Activated CD4-positive, CD25-positive, alpha-beta regulatory T cell treated with anti-CD3 and anti-CD28 coated beads, Interleukin-2, amount 50 U/mL, for 24 hours (primary cell): ENCODE measurements around the gene SYT7.
"Not testable (repeated sequence)": the region's sequence is repeated elsewhere in the genome, so short reads cannot be mapped to it uniquely, and the experiment has no call there.

Experiments
- ATAC-seq, 2 donors: fragments of 150-1000 bp; cut with Tn5 transposase; one replicate each; pipeline ENCODE4 v1.10.0; 2021; ENCODE audit warnings: mild to moderate bottlenecking in 1 of 2, moderate library complexity in 1 of 2

SYT7 gene

GRCh38 chr11:61496602-61497400, 84.1 kb downstream of the SYT7 start:
- no peak for ATAC-seq

- ATAC-seq, result no peak
Measured at GRCh38 chr11:61495801-61496601, 84.9 kb downstream of the SYT7 start.

GRCh38 chr11:61494381-61494961, 86.4 kb downstream of the SYT7 start:
- ATAC-seq, result no peak

- no peak for ATAC-seq
Measured at GRCh38 chr11:61491736-61492395, 89.0 kb downstream of the SYT7 start.

- no peak for ATAC-seq
Measured at GRCh38 chr11:61489833-61490721, 90.8 kb downstream of the SYT7 start.

- ATAC-seq, result no peak
Measured at GRCh38 chr11:61488651-61489291, 92.1 kb downstream of the SYT7 start.

GRCh38 chr11:61487342-61488025, 93.4 kb downstream of the SYT7 start:
- no peak for ATAC-seq

- no peak for ATAC-seq
Measured at GRCh38 chr11:61486779-61487178, 94.1 kb downstream of the SYT7 start.

GRCh38 chr11:61486011-61486620, 94.8 kb downstream of the SYT7 start:
- no peak for ATAC-seq

- ATAC-seq, result no peak
Measured at GRCh38 chr11:61485080-61485479, 95.8 kb downstream of the SYT7 start.

GRCh38 chr11:61484541-61484940, 96.3 kb downstream of the SYT7 start:
- no peak for ATAC-seq

GRCh38 chr11:61482513-61482912, 98.4 kb downstream of the SYT7 start:
- peak in 1 of 2 donors; percentile 49 for ATAC-seq

GRCh38 chr11:61481806-61482205, 99.1 kb downstream of the SYT7 start:
- no peak for ATAC-seq

GRCh38 chr11:61480994-61481335, 99.9 kb downstream of the SYT7 start:
- ATAC-seq, result no peak

GRCh38 chr11:61480261-61480993, 100.4 kb downstream of the SYT7 start:
- ATAC-seq, result no peak

- not testable (repeated sequence) for ATAC-seq
Measured at GRCh38 chr11:61479360-61480058, 101.4 kb downstream of the SYT7 start.

GRCh38 chr11:61477727-61478148, 103.1 kb downstream of the SYT7 start:
- ATAC-seq, result peak in 1 of 2 donors; percentile 28

GRCh38 chr11:61477126-61477525, 103.8 kb downstream of the SYT7 start:
- ATAC-seq, result no peak

- ATAC-seq, result no peak
Measured at GRCh38 chr11:61476371-61476770, 104.5 kb downstream of the SYT7 start.
